Hematopoietic multipotent progenitor cell treated with erythropoietin and hydrocortisone succinate and interleukin-3 and kit ligand, for 8 days (in vitro differentiated cells): ENCODE data around the gene PRELID2.
"Not testable (repeated sequence)": the region's sequence is repeated elsewhere in the genome, so short reads cannot be mapped to it uniquely, and the experiment has no call there.

Source experiments
- DNase-seq: peaks from one replicate; pipeline ENCODE4 v3.0.0-alpha.2; 2015

Gene PRELID2

DNA sequence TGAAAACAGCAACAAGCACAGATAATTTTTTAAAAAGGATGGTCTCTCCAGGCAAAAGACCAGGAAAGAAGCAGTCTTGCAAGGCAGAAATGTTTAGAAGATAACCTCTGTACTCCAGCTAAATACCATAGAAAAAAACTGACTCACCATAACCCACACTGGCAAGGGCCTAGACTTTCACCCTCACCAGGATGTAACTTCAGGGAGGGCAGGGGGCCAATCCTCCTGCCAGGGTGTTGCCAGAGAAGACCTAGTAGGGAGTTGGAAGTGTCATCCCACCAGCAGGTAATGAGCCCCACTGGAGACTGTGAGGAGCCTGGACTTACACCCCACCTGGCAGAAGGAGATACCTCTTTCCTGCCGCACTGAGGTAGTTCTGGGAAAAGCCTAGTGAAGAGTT, 97.6 kb downstream of the PRELID2 start:
- DNase-seq, result no peak

DNA sequence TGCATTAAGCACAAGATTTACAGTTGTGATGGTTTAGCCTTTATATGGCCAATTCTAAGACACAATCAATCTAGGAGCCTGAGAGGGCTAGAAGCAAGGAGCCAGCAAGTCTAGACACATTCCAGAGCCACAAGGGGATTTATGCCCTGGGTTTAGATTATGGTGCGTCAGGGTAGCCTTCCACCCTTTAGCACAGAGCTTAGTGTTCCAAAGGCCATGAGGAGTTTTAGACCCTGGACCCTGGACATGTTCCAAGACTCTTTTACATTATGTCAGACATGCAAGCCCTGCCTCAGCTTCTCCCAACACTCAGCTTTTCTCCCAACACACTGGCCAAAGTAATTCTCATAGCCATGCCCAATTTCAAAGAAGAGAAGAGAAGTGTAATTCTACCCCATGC, 105.2 kb downstream of the PRELID2 start:
- not testable (repeated sequence) for DNase-seq

DNA sequence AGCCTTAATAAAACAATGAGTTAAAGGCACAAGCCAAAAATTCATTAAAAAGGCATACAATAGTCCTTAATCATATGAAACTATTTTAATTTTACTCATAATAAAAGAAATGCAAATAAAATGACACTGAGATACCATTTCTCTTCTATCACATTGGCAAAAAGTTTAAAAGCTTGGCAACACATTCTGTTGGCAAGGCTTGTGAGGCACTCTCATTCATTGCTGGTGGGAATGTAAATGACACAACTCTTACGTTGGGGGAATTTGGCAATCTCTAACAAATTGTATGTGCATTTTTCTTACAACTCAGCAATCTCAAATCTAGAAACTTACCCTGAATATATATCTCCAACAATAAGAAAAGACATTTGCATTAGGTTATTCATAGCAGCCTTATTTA, 111.6 kb downstream of the PRELID2 start:
- no peak for DNase-seq

DNA sequence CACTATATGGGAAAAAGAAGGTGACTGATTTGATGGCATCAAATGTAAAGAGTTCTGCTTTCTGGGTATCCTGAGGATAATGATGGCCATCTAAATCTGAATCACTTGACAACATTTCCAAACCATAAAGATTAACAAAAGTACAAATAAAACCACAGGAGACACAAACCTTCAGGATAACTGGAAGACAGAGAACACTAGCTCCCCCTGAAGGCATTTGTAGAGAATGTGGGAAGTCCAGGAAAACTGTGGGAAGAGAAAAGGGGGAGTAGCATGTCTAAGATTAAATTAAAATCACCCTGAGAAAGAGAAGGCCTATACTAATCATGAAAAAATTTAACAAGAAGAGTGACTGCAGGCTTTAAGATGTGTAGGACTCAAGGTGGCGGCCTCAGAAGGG, 116.2 kb downstream of the PRELID2 start:
- DNase-seq, result no peak

DNA sequence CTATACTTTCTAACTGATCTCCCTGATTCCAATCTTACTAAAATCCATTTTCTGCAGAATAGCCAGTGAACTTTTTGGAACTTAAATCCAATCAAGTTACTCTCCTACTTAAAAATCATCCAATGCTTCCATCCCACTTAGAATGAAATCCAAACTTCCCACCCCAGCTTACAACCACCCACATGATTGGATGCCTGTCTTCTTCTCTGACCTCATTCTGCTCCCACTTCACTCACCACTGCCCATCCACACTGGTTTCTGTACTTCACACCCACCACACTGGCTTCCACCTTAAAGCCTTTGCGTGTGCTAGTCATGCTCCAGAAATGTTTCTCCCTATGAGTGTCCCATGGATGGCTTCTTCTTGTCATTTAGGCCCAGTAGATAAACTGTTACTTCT, 119.7 kb downstream of the PRELID2 start:
- DNase-seq, result no peak

DNA sequence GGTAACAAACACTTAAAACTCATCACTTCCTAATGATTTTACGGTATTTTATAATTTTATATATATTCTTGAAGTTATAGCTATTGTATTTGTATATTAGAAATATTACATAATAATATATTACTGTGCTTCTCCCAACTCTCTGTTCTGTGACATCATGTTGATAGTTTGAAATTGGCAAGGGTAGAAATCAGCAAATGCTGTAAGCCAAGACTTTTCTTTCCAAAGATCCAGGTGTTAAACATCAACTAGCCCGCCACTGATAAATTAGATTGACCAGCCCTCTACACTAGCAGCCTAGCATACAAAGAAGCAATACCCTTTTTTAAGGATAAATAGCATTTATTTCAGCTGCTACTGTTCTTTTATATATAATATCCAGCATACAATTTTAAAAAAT, 122.9 kb downstream of the PRELID2 start:
- no peak for DNase-seq

DNA sequence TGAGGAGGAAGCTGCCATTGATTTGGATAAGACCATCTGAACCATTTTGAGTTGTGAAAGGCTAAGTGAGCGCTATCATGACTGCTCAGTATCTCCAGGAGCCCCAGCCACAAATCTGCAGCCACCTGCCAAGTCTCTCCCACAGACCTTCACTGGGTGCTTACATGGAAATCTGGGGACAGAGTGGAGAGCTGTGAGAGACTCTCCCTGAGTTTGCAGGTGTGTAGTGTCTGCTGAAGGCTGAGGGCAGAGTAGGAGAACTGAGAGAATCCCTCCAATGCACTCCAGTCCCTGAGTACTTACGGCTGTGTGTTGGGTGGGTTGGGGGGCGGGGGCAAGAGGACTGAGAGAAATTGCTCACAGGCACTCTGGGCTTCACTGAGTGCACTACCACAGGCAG, 123.7 kb downstream of the PRELID2 start:
- DNase-seq, result no peak
